GM21529 (cell line): Measurements from ENCODE around the gene FANCC.
"Not testable (repeated sequence)": the region's sequence is repeated elsewhere in the genome, so short reads cannot be mapped to it uniquely, and the experiment has no call there.

Source experiments
- ATAC-seq: cut with Tn5 transposase; IDR thresholded peaks from one replicate; pipeline ENCODE4 v1.9.1; 2021; ENCODE audit not compliant: unreplicated experiment

The FANCC gene

DNA sequence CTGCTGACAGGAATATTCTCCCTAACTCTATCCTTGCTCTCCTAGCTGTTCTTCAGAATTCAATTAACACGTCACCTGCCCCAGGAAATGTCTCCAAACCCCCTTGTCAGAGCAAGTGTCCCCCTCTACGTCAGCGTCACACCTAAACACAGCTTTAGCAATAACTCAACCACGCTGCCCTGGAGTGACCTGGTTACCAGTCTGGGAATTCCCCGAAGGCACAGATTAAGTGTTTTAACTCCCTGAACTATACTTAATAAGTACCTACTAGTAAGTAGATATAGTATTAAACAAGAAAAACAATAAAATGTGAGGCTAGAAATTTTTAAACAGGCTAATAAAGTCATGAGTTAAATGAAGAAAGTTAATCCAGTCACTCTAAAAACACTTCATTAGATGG is 78.4 kb downstream of the FANCC start:
- ATAC-seq: no peak

- ATAC-seq: no peak
Observed at GRCh38 chr9:95237336-95237735, 80.2 kb downstream of the FANCC start.

GRCh38 chr9:95230046-95230445 is 87.5 kb downstream of the FANCC start:
- no peak for ATAC-seq

DNA sequence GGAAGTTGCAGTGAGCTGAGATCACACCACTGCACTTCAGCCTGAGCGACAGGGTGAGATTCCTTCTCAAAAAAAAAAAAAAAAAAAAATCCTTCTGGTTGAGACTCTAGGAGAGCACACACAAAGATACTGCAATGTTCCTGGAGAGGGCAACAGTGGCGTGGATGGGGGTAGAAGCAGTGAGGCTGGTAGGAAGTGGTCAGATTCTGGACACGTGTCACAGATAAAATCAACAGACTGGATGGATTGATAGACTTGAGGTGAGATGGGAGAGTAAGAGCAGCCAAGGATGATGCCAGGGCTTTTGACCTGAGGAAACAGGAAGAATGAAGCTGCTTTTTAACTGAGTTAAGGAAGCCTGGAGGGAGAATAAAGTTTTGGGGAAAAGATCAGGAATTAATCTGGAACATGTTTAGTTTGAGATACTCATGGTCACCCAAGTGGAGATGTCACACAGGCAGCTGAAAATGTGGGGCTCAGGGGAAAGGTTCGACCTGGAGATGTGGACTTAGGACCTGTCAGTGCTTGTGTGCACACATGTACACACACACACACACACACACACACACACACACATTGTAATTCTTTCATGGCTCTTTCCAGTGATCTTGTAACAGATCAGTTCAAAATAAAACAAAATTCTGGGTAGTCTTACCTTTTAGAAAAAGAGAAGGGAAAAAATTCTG is 88.1 kb downstream of the FANCC start:
- ATAC-seq: no peak

- no peak for ATAC-seq
Observed at GRCh38 chr9:95226921-95227320, 90.6 kb downstream of the FANCC start.

DNA sequence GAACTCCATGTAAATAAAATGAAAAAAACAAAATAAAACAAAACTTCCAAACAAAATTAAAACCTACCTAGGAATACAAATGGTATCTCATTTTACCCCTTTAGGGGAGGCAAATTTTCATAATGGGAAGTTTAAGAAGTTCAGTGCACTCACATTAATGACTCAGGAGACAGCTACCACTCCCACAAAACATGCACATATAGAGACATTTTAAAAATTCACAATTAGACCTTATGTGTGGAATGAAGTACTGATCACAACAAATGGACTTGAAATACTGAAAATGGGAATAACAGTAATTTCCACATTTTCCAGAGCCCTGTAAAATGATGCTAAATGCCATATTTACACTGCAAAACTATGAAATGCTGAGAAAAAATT is 91.8 kb downstream of the FANCC start:
- ATAC-seq: no peak

- no peak for ATAC-seq
Observed at GRCh38 chr9:95225076-95225725, 92.3 kb downstream of the FANCC start.

DNA sequence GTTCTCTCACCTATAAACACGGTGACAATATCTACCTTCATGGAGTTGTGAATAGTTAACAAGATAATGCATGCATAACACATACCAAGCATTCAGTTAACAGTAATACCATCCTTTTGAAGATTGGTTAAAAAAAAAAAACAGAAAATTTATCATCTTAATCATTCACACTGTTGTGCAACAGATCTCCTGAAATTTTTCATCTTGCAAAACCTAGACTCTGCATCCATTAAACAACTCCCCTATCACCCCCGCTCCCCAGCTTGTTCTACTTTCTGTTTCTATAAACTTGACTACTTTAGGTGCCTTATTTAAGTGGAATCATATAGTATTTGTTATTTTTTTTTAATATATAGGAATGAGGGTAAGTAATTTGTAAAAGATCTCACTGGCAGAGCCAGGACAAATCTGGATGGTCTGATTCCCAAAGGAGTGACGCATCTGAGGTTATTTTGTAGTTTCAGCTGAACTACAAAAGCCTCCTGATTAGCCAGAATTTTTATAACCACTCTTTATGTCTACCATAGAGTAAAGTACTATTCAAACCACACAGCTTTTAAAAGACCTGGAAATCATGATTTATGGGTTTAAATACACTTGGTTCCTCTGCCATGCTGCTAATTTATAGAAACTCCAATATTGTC is 93.0 kb downstream of the FANCC start:
- no peak for ATAC-seq

GRCh38 chr9:95220352-95220751 is 97.2 kb downstream of the FANCC start:
- not testable (repeated sequence) for ATAC-seq

DNA sequence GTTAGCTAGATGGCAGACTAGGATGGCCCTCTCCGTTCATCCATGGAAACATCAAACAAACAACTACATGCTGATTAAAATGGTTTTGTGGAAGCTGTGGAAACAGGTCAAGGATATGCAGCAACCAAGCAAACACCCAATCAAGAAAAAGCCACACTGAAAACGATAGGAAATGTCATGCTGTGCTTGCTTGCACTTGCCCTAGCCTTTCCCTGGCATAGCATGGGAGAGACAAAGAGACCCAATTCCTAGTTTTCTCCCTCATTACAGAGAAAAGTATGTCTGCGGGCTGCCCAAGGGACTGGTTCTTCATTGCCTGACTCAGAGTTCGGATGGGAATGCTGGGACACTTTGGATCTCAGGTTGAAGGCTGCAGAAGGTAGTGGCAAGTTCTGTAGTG is 98.7 kb downstream of the FANCC start:
- ATAC-seq: no peak

DNA sequence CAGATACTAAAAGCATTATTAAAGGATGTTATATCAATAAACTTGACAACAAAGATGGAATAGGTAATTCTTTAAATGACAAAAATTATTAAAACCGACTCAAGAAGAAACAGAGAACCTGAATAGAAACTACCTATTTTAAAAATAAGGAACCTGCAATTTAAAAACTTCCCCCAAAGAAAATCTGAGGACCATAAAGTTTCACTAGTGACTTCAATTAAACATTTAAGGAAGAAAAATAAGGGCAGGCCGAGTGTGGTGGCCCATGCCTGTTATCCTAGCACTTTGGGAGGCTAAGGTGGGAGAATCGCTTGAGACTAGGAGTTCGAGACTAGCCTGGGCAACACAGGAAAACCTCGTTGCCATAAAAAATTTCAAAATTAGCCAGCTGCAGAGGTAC is 99.6 kb downstream of the FANCC start:
- ATAC-seq: no peak

DNA sequence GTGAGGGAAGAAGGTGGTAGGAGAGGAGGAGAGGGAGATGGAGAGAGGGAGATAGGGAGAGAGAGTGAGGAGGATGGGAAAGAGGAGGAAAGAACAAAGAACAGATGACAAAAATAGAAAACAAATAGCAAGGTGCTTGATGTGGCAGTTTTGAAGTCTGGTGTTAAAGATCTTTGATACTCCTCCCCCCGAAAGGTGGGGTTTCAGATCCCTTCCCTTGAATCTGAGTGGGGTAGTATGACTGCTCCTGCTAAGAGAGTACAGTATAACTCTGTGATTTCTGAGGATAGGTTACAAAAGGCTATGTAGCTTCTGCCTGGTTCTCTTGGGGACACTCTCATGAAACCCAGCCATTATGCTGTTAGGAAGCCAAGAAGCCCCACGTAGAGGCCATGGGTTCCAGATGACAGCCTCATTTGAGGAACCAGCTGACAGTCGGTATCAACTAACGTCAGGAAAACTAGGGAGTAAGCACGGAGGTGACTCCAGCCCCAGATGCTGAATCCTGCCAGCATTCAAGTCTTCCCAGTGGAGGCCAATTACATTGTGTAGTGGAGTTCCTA is 102.1 kb downstream of the FANCC start:
- ATAC-seq: no peak

- ATAC-seq: no peak
Observed at GRCh38 chr9:95213117-95213516, 104.4 kb downstream of the FANCC start.

- ATAC-seq: no peak
Observed at GRCh38 chr9:95211028-95211427, 106.5 kb downstream of the FANCC start.

- ATAC-seq: no peak
Observed at GRCh38 chr9:95207403-95207802, 110.1 kb downstream of the FANCC start.

DNA sequence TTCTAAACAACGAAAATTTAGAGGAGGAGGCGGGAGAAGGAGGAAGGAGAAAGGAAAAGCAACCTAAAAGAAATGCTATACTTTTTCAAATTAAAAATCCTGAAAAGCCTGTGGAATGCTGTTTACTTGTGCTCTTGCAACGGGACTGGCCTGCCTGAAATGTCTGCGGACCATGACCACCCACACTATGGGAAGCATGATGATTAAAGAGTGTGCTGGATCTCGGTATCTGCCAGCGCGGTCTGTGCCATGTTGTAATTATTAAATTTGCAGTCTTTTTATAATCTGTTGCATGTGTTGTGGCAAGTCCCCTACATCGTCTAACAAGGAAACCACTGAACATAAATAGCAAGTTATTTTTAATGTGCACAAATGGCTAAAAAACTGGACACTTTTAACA is 111.4 kb downstream of the FANCC start:
- no peak for ATAC-seq

- ATAC-seq: no peak
Observed at GRCh38 chr9:95204710-95205109, 112.8 kb downstream of the FANCC start.

DNA sequence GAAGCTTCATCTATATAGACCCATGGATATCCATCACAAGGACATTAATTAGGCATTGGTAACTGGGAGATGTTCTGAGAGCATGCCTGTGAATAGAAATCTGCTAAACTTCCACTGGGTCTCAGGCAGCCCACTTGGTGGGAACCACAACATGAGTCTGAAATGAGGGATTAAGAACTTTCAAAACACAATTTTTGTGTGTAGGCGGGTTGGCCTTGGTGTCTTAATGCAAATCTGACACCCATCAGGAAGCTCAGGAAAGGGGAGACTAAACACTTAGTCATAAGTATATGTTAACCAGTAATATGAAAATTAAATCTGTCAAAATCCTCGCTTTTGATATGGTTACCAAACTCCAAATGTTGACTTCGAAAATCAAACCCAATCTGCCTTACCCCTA is 113.2 kb downstream of the FANCC start:
- no peak for ATAC-seq

DNA sequence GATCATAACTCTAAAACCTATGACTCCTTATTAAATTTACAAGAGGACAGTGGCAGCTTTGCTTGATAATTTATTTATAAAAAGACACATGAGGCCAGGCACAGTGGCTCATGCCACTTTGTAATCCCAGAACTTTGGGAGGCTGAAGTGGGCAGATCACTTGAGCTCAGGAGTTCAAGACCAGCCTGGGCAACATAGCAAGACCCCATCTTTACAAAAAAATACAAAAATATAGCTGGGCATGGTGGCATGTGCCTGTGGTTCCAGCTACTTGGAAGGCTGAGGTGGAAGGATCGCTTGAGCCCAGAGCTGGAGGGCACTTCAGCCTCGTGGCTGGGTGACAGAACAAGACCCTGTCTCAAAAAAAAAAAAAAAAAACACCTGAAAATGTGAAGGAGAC is 114.5 kb downstream of the FANCC start:
- not testable (repeated sequence) for ATAC-seq

DNA sequence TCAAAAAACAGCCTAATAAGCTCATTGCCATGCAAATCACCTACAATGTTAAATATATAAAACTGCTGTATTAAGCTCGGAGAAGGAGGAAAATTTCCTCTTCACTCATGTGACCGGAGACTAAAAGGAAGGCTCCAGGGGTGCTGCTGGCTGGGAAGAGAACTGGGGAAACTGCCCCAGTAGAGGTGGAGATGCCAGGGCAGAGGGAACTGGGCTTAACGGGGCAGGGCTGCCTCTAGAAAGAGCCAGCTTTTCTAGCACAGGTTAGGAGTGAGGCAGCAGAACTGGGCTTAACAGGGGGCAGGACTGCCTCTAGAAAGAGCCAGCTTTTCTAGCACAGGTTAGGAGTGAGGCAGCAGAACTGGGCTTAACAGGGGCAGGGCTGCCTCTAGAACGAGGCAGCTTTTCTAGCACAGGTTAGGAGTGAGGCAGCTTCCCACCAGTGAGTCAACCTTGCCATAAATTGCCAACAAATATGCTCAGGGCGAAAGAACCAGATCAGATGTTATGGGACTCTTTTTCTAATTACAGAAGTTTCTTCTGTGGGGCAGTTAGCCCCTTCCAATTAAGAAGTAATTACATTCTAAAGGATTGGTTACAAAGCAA is 115.3 kb downstream of the FANCC start:
- ATAC-seq: no peak

GRCh38 chr9:95201206-95201605 is 116.3 kb downstream of the FANCC start:
- ATAC-seq: no peak
